GM12874 (cell line): Measurements from ENCODE around the gene POLR3K.

Experiments
- TF ChIP-seq, protein P1 (sequence below): IDR thresholded peaks from 2 replicates; pipeline ENCODE4 v1.5.1; 2011; ENCODE audit warnings: low read depth, mild to moderate bottlenecking, control low read depth, low read length, moderate library complexity; ENCODE audit not compliant: insufficient read depth

POLR3K gene

GRCh38 chr16:42691-43090 is 10.7 kb downstream of the POLR3K start:
- TF ChIP-seq, protein P1, sequence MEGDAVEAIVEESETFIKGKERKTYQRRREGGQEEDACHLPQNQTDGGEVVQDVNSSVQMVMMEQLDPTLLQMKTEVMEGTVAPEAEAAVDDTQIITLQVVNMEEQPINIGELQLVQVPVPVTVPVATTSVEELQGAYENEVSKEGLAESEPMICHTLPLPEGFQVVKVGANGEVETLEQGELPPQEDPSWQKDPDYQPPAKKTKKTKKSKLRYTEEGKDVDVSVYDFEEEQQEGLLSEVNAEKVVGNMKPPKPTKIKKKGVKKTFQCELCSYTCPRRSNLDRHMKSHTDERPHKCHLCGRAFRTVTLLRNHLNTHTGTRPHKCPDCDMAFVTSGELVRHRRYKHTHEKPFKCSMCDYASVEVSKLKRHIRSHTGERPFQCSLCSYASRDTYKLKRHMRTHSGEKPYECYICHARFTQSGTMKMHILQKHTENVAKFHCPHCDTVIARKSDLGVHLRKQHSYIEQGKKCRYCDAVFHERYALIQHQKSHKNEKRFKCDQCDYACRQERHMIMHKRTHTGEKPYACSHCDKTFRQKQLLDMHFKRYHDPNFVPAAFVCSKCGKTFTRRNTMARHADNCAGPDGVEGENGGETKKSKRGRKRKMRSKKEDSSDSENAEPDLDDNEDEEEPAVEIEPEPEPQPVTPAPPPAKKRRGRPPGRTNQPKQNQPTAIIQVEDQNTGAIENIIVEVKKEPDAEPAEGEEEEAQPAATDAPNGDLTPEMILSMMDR, result no peak

GRCh38 chr16:42069-42457 is 11.3 kb downstream of the POLR3K start:
- TF ChIP-seq, protein P1, result no peak

DNA sequence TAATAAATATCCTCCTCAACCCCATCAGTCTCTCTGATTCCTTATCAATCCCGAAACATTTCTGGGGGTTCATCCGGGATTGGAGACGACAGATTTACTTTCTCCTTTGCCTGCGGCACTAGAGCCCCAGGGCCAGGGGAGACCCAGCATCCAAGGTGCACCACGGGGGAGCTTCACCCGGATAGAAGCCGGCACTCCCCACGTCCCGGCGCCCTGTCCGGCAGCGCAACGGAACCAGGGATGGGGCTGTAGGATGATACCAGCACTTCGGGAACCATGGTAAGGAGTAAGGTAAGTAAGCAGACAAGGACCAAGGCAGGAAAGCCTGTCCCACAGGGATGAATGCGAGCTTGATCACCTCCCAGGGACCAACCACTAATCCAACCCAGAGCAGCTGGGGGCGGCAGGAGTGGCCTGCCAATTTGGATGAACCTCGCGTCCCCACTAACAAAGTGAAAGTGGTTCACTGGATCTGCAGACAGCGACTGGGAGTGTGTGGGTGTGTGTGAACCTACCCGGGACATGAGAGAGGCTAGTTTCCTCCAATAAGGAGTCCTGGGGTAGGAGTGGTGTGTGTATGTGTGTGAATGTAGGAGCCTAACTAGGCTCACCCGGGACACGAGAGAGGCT is 11.9 kb downstream of the POLR3K start:
- TF ChIP-seq, protein P1, result no peak

- TF ChIP-seq, protein P1, result no peak
These were observed 14.2 kb downstream of the POLR3K start for GRCh38 chr16:38941-39892.

GRCh38 chr16:37511-37910 is 15.9 kb downstream of the POLR3K start:
- TF ChIP-seq, protein P1, result no peak

DNA sequence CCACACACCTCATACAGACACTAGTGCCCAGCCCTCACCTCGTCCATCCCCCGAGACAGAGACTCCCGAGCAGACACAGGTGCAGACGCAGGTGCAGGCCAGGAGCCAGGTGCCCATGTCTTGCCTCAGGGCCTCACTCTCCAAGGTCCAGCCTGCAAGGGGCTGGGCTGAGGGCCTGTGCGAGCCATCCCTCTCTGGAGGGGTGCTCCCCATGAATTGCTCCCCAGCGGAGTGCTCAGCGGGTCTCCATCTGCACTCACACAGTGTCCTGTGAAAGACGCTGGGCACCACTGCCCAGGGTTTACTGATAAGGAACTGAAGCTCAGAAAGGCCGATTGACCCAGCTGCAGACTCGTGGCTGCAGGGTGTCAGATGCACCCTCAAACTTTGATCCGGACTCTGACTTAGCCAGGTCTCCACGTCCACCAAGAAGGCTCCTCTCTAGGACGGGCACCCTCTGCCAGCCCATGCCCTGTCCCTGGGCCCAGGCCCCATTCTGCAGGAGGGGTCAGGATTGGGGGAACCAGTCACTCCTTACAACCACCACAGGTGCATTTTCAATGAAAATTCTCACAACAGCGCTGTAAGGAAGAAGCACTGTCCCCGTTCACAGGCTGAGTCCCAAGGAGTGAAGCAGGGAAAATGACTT is 16.9 kb downstream of the POLR3K start:
- TF ChIP-seq, protein P1, result no peak

DNA sequence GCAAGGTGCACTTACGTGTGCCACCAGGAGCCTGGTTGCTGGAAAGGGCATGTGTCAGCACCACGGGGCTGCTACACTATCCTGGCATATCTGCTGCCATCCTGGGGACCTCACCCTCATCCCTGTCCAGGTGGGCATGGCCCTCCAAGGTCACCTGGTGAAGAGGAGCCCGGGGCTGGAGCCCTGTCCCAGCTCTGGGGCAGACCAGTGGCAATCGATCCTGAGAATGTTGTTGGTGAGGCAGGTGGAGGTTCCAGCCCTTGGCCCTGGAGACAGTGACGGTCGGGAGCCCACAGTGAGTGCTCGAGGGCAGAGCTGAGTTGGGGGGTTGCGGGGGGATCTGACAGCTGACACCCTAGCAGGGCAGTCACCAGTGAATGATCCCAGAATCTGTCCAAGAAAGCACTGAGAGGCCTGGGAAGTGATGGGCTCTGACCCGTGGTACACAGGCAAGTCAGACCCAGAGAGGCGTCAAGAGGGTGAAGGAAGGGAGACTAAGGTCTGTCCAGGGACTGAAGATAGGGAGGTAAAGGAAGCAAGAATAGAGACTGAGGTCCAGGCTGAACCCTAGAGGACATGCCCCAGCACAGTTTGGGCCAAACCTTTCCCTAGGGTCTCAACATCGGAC is 17.6 kb downstream of the POLR3K start:
- TF ChIP-seq, protein P1, result no peak
